Measurements from ENCODE around the gene CPLX4.

The CPLX4 gene

DNA sequence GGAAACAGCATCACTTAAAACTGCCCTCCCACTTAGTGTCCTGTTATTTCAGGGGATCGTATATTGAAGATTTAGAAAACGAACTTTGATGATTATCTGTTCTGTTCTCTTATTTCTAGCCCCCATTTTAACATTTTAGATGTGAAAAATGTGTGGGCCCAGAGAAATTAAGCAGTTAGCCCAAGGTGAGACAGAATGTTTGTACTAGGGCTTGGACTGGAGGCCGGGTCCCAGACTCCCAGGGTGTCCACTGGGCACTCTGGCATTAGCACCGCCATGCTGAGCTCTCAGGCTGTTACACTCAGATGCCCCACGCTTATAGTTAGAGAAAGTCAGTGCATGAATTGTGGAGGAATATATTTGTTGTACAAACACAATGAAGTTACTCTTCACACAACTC, 39.7 kb downstream of the CPLX4 start:
- TF ChIP-seq, protein P1, sequence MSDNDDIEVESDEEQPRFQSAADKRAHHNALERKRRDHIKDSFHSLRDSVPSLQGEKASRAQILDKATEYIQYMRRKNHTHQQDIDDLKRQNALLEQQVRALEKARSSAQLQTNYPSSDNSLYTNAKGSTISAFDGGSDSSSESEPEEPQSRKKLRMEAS (IDR thresholded peaks at IDR 0.05), result no peak
- TF ChIP-seq, protein P2, sequence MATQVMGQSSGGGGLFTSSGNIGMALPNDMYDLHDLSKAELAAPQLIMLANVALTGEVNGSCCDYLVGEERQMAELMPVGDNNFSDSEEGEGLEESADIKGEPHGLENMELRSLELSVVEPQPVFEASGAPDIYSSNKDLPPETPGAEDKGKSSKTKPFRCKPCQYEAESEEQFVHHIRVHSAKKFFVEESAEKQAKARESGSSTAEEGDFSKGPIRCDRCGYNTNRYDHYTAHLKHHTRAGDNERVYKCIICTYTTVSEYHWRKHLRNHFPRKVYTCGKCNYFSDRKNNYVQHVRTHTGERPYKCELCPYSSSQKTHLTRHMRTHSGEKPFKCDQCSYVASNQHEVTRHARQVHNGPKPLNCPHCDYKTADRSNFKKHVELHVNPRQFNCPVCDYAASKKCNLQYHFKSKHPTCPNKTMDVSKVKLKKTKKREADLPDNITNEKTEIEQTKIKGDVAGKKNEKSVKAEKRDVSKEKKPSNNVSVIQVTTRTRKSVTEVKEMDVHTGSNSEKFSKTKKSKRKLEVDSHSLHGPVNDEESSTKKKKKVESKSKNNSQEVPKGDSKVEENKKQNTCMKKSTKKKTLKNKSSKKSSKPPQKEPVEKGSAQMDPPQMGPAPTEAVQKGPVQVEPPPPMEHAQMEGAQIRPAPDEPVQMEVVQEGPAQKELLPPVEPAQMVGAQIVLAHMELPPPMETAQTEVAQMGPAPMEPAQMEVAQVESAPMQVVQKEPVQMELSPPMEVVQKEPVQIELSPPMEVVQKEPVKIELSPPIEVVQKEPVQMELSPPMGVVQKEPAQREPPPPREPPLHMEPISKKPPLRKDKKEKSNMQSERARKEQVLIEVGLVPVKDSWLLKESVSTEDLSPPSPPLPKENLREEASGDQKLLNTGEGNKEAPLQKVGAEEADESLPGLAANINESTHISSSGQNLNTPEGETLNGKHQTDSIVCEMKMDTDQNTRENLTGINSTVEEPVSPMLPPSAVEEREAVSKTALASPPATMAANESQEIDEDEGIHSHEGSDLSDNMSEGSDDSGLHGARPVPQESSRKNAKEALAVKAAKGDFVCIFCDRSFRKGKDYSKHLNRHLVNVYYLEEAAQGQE (IDR thresholded peaks at IDR 0.05; ENCODE audit: low read depth), result no peak
- TF ChIP-seq TCF12 (IDR thresholded peaks at IDR 0.05; ENCODE audit: low read depth) (no peak), FOXM1 (IDR thresholded peaks at IDR 0.05; ENCODE audit: borderline replicate concordance, low read depth) (no peak), CEBPB (IDR thresholded peaks at IDR 0.05) (no peak), EGR1 (IDR thresholded peaks at IDR 0.05) (no peak), ZBTB7A (IDR thresholded peaks at IDR 0.05; ENCODE audit: low read depth) (no peak), RAD21 (IDR thresholded peaks at IDR 0.05; ENCODE audit: low read depth) (no peak), YY1 (IDR thresholded peaks at IDR 0.05; ENCODE audit: low read depth) (no peak), TEAD4 (IDR thresholded peaks at IDR 0.05) (no peak), TAF1 (IDR thresholded peaks at IDR 0.05; ENCODE audit: low read depth) (no peak), EP300 (IDR thresholded peaks at IDR 0.05; ENCODE audit: borderline replicate concordance) (no peak), CREB1 (IDR thresholded peaks at IDR 0.05; ENCODE audit: low read depth) (no peak), NFIC (IDR thresholded peaks at IDR 0.05) (no peak)
- TF ChIP-seq, protein P3, sequence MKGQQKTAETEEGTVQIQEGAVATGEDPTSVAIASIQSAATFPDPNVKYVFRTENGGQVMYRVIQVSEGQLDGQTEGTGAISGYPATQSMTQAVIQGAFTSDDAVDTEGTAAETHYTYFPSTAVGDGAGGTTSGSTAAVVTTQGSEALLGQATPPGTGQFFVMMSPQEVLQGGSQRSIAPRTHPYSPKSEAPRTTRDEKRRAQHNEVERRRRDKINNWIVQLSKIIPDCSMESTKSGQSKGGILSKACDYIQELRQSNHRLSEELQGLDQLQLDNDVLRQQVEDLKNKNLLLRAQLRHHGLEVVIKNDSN (IDR thresholded peaks at IDR 0.05), result no peak

DNA sequence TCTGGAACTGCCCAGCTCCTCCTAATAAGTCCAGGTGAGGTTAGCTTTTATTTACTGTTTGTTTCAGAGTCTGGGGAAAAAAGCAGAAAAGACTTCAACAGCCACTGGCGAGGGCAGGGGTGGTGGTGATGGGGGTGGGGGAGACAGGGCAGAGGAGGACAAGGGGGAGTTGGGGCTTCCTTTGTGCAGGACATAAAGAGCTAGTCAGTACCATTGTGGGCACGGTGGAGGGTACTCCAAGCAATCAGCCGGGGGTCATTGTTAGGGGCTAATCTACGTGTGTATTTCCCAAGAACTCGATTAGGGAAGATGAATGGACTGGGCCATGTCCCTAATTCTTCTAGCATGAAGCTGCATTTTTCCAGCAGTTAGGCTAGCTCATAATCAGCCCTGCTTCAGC, 42.4 kb downstream of the CPLX4 start:
- TF ChIP-seq, protein P1 (IDR thresholded peaks at IDR 0.05), result no peak
- no peak for TF ChIP-seq RAD21 (IDR thresholded peaks at IDR 0.05; ENCODE audit: low read depth)
- TF ChIP-seq, protein P3 (IDR thresholded peaks at IDR 0.05), result no peak
- TF ChIP-seq YY1 (IDR thresholded peaks at IDR 0.05; ENCODE audit: low read depth), result no peak
- TF ChIP-seq EP300 (IDR thresholded peaks at IDR 0.05; ENCODE audit: borderline replicate concordance), result no peak
- TF ChIP-seq FOXM1 (IDR thresholded peaks at IDR 0.05; ENCODE audit: borderline replicate concordance, low read depth), result no peak
- no peak for TF ChIP-seq TAF1 (IDR thresholded peaks at IDR 0.05; ENCODE audit: low read depth)
- TF ChIP-seq CEBPB (IDR thresholded peaks at IDR 0.05), result no peak
- TF ChIP-seq, protein P2 (IDR thresholded peaks at IDR 0.05; ENCODE audit: low read depth), result no peak

- TF ChIP-seq TCF12 (IDR thresholded peaks at IDR 0.05; ENCODE audit: low read depth), result no peak
- no peak for TF ChIP-seq YY1 (IDR thresholded peaks at IDR 0.05; ENCODE audit: low read depth)
- no peak for TF ChIP-seq ZBTB7A (IDR thresholded peaks at IDR 0.05; ENCODE audit: low read depth)
- TF ChIP-seq CREB1 (IDR thresholded peaks at IDR 0.05; ENCODE audit: low read depth), result no peak
- no peak for TF ChIP-seq TEAD4 (IDR thresholded peaks at IDR 0.05)
- TF ChIP-seq EP300 (IDR thresholded peaks at IDR 0.05; ENCODE audit: borderline replicate concordance), result no peak
- no peak for TF ChIP-seq NFIC (IDR thresholded peaks at IDR 0.05)
- TF ChIP-seq FOXM1 (IDR thresholded peaks at IDR 0.05; ENCODE audit: borderline replicate concordance, low read depth), result no peak
- TF ChIP-seq RAD21 (IDR thresholded peaks at IDR 0.05; ENCODE audit: low read depth), result no peak
- TF ChIP-seq TAF1 (IDR thresholded peaks at IDR 0.05; ENCODE audit: low read depth), result no peak
- TF ChIP-seq, protein P2 (IDR thresholded peaks at IDR 0.05; ENCODE audit: low read depth), result no peak
Observed at GRCh38 chr18:59275406-59275949, 43.0 kb downstream of the CPLX4 start.

- no peak for TF ChIP-seq EP300 (IDR thresholded peaks at IDR 0.05; ENCODE audit: borderline replicate concordance)
- no peak for TF ChIP-seq CREB1 (IDR thresholded peaks at IDR 0.05; ENCODE audit: low read depth)
- no peak for TF ChIP-seq TCF12 (IDR thresholded peaks at IDR 0.05; ENCODE audit: low read depth)
- TF ChIP-seq TAF1 (IDR thresholded peaks at IDR 0.05; ENCODE audit: low read depth), result no peak
- TF ChIP-seq NFIC (IDR thresholded peaks at IDR 0.05), result no peak
- TF ChIP-seq FOXM1 (IDR thresholded peaks at IDR 0.05; ENCODE audit: borderline replicate concordance, low read depth), result no peak
- TF ChIP-seq, protein P2 (IDR thresholded peaks at IDR 0.05; ENCODE audit: low read depth), result no peak
- no peak for TF ChIP-seq EGR1 (IDR thresholded peaks at IDR 0.05)
- TF ChIP-seq, protein P1 (IDR thresholded peaks at IDR 0.05), result no peak
- TF ChIP-seq CEBPB (IDR thresholded peaks at IDR 0.05), result no peak
- TF ChIP-seq RAD21 (IDR thresholded peaks at IDR 0.05; ENCODE audit: low read depth), result no peak
Observed at GRCh38 chr18:59274533-59274928, 43.9 kb downstream of the CPLX4 start.
